CD4-positive, alpha-beta T cell treated with Interleukin-10 for 1 hour (primary cell): ENCODE data around the gene ZNF81.
"Not testable (repeated sequence)": the region's sequence is repeated elsewhere in the genome, so short reads cannot be mapped to it uniquely, and the experiment has no call there.

Source experiments
- DNase-seq: peaks from one replicate; pipeline ENCODE4 v3.0.0-alpha.2; 2020

The ZNF81 gene

GRCh38 chrX:47936940-47937317, 100.2 kb downstream of the ZNF81 start:
- DNase-seq = no peak

DNA sequence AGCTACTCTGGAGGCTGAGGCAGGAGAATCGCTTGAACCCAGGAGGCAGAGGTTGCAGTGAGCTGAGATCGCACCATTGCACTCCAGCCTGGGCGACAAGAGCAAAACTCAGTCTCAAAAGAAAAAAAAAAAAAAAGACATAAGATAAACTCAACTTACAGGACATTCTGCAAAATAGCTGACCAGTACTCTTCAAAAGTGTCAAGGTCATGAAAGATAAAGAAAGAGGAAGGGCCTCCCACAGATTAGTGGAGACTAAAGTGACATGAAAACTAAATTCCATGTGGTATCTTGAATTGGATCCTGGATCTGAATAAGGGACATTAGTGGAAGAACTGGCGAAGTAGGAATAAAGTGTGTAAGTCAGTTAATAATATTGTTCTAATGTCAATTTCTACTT, 103.7 kb downstream of the ZNF81 start:
- no peak for DNase-seq

- DNase-seq = no peak
Measured at GRCh38 chrX:47941423-47941822, 104.7 kb downstream of the ZNF81 start.

DNA sequence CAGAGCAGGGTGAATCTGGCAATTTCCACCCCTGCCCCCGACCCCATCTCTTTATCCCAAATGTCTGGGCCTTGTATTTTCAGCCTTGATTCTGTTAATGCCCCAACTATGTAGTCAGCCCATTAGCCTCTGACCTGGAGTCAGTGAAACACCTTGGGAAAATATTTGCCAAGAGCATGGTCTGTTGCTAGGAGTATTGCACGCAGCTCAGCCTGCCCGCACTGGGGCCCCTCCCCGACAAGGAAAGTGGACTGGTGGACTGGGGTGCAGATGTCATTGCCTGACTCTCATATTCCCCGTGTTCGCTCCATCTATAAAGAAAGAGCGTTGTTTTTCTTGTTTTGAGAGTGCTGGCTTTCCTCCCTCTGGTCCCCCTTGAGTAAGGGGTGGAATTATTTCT, 118.6 kb downstream of the ZNF81 start:
- not testable (repeated sequence) for DNase-seq

DNA sequence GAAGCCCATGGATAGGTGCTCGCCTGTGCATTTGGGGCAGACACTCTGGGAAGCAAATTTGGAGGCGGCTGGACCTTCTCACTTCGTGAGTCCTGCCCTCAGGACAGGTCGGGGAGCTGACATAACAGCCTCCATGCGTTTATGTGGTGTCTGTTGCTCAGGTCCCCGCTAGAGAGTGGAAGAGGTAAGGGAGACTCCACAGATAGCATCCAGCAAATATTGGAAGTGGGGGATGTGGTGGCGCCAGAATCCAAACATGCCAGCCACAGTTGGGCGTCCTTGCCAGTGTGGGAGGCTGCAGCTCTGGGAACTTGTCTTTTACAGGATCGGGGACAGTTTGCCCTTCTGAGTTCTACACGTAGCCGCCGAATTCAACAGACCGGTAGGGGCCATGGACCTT, 119.3 kb downstream of the ZNF81 start:
- no peak for DNase-seq

GRCh38 chrX:47958206-47958605, 121.5 kb downstream of the ZNF81 start:
- DNase-seq = not testable (repeated sequence)

GRCh38 chrX:47958761-47959342, 122.2 kb downstream of the ZNF81 start:
- DNase-seq = peak; percentile 44

DNA sequence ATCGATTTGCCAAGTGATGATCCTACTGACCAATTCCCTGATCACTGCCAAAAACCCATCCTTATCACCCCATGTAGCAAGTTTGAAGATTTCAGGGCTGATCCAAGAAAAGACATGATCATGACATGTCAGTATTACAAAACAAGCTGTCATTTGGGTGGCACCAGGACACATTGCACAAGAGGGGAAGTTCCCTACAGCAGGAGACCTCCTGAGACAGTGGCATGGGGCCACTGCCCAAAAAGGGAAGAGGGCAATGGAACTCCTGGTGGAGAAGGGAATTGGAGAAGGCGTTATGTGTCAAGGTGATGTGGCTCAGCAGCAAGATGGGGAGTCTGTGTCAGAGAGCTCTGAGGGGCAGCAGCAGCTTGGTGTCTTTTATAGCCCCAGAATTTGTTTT, 123.7 kb downstream of the ZNF81 start:
- no peak for DNase-seq

DNA sequence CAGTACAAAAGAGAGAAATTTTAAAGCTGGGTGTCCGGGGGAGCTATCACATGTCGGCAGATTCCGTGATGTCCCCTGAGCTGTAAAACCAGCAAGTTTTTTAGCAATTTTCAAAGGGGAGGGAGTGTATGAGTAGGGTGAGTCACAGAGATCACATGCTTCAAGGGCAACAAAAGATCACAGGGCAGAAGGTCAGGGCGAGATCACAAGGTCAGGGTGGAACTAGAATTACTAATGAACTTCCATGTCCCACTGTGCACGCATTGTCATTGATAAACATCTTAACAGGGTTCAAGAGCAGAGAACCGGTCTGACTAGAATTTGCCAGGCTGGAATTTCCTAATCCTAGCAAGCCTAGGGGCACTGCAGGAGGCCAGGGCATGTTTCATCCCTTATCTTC, 125.1 kb downstream of the ZNF81 start:
- not testable (repeated sequence) for DNase-seq

GRCh38 chrX:47965526-47965925, 128.8 kb downstream of the ZNF81 start:
- DNase-seq = not testable (repeated sequence)
